GM19452 (cell line): ENCODE measurements around the gene ERMAP.
"Not testable (repeated sequence)": the region's sequence is repeated elsewhere in the genome, so short reads cannot be mapped to it uniquely, and the experiment has no call there.

ENCODE experiments used
- ATAC-seq: cut with Tn5 transposase; IDR thresholded peaks from one replicate; pipeline ENCODE4 v1.9.1; 2021; ENCODE audit not compliant: unreplicated experiment

ERMAP gene

GRCh38 chr1:42869751-42870150, 52.8 kb downstream of the ERMAP start:
- not testable (repeated sequence) for ATAC-seq

GRCh38 chr1:42873108-42873507, 56.2 kb downstream of the ERMAP start:
- ATAC-seq, result not testable (repeated sequence)

GRCh38 chr1:42873670-42874069, 56.7 kb downstream of the ERMAP start:
- ATAC-seq, result no peak

- ATAC-seq, result no peak
Measured at GRCh38 chr1:42876009-42876408, 59.1 kb downstream of the ERMAP start.

- ATAC-seq, result no peak
Measured at GRCh38 chr1:42877380-42877779, 60.5 kb downstream of the ERMAP start.

GRCh38 chr1:42880384-42880783, 63.5 kb downstream of the ERMAP start:
- no peak for ATAC-seq

GRCh38 chr1:42886046-42886739, 69.3 kb downstream of the ERMAP start:
- ATAC-seq, result no peak

GRCh38 chr1:42886800-42887199, 69.9 kb downstream of the ERMAP start:
- ATAC-seq, result no peak

GRCh38 chr1:42887366-42887765, 70.4 kb downstream of the ERMAP start:
- ATAC-seq, result no peak

- no peak for ATAC-seq
Measured at GRCh38 chr1:42888013-42888633, 71.2 kb downstream of the ERMAP start.

- no peak for ATAC-seq
Measured at GRCh38 chr1:42889264-42889663, 72.3 kb downstream of the ERMAP start.

- no peak for ATAC-seq
Measured at GRCh38 chr1:42891465-42892138, 74.7 kb downstream of the ERMAP start.
